GM23338 (cell line): ENCODE data around the gene MEAK7. TPM values are rescaled to one million over a fixed set of nuclear protein-coding genes. Genes with fewer than 3 reads are reported as not detected.

ENCODE experiments used
- ATAC-seq: fragments of 200-7000 bp; cut with Tn5 transposase; 3 replicates; pipeline ENCODE4 v1.9.1; 2020
- DNase-seq: peaks from one replicate; pipeline ENCODE4 v3.0.0-alpha.2; 2015; ENCODE audit warnings: low spot score
- H2AFZ ChIP-seq: fragments of 200-600 bp; sonication (generic); 2 replicates; pipeline ENCODE4 v1.8.0; 2016; ENCODE audit warnings: antibody characterized with exemption, mild to moderate bottlenecking, moderate library complexity
- H3F3A ChIP-seq: fragments of 200-600 bp; sonication (generic); replicated peaks from 2 replicates; pipeline ENCODE4 v1.8.0; 2017; ENCODE audit warnings: antibody characterized with exemption, mixed run types, low read depth
- H3K27ac ChIP-seq: fragments of 200-600 bp; sonication (generic); 2 replicates; pipeline ENCODE4 v1.6.1; 2016; ENCODE audit warnings: low read depth
- H3K27me3 ChIP-seq: fragments of 200-600 bp; sonication (generic); 2 replicates; pipeline ENCODE4 v1.8.0; 2016; ENCODE audit warnings: mild to moderate bottlenecking, mixed run types, moderate library complexity; ENCODE audit not compliant: insufficient read depth
- H3K36me3 ChIP-seq: fragments of 200-600 bp; sonication (generic); 2 replicates; pipeline ENCODE4 v1.8.0; 2016; ENCODE audit warnings: mild to moderate bottlenecking; ENCODE audit not compliant: insufficient read depth
- H3K4me1 ChIP-seq: fragments of 200-600 bp; sonication (generic); 2 replicates; pipeline ENCODE4 v1.8.0; 2016; ENCODE audit warnings: mild to moderate bottlenecking, moderate library complexity; ENCODE audit not compliant: insufficient read depth
- H3K4me2 ChIP-seq: fragments of 200-600 bp; sonication (generic); 2 replicates; pipeline ENCODE4 v1.7.1; 2017; ENCODE audit warnings: mixed run types
- H3K4me3 ChIP-seq: fragments of 200-600 bp; sonication (generic); 2 replicates; pipeline ENCODE4 v1.6.1; 2016; ENCODE audit warnings: mixed run types
- H3K79me2 ChIP-seq: fragments of 200-600 bp; sonication (generic); replicated peaks from 2 replicates; pipeline ENCODE4 v1.8.0; 2017; ENCODE audit warnings: mild to moderate bottlenecking; ENCODE audit not compliant: insufficient read depth
- H3K9me2 ChIP-seq: fragments of 200-600 bp; sonication (generic); 2 replicates; pipeline ENCODE4 v1.8.0; 2017; ENCODE audit not compliant: insufficient read depth
- H4K20me1 ChIP-seq: fragments of 200-600 bp; sonication (generic); replicated peaks from 2 replicates; pipeline ENCODE4 v1.8.0; 2017; ENCODE audit warnings: mild to moderate bottlenecking; ENCODE audit not compliant: insufficient read depth
- H3K27ac Mint-ChIP-seq: 2 replicates; pipeline ENCODE4 v1.8.0; 2020; ENCODE audit warnings: inconsistent platforms, mild to moderate bottlenecking, moderate library complexity, mixed read lengths
- H3K27me3 Mint-ChIP-seq: 3 replicates; pipeline ENCODE4 v1.8.0; 2022; ENCODE audit warnings: low read depth, mild to moderate bottlenecking, moderate library complexity, mixed read lengths, inconsistent platforms; ENCODE audit not compliant: insufficient read depth, poor library complexity
- H3K36me3 Mint-ChIP-seq: 3 replicates; pipeline ENCODE4 v1.8.0; 2021; ENCODE audit warnings: low read depth, mild to moderate bottlenecking, inconsistent platforms, moderate library complexity, mixed read lengths
- H3K4me1 Mint-ChIP-seq: 3 replicates; pipeline ENCODE4 v1.8.0; 2020; ENCODE audit warnings: mild to moderate bottlenecking, inconsistent platforms, mixed read lengths
- H3K4me3 Mint-ChIP-seq: 3 replicates; pipeline ENCODE4 v1.8.0; 2021; ENCODE audit warnings: moderate library complexity, mild to moderate bottlenecking, inconsistent platforms, mixed read lengths
- H3K9me3 Mint-ChIP-seq: 3 replicates; pipeline ENCODE4 v1.8.0; 2020; ENCODE audit warnings: moderate library complexity, mild to moderate bottlenecking, inconsistent platforms, mixed read lengths
- CREB1 ChIP-seq: fragments of 250-450 bp; sonication (Bioruptor Pico); IDR thresholded peaks from 2 replicates; pipeline ENCODE4 v1.5.0; 2020; ENCODE audit warnings: low read depth, mild to moderate bottlenecking, moderate library complexity
- CTCF ChIP-seq, 2 experiments: fragments of 200-600 bp in 1 of 2; sonication (generic) in 1 of 2; conservative IDR thresholded peaks; 2 replicates each; pipeline versions ENCODE4 v1.5.1 to v1.6.1; 2016 to 2017; ENCODE audit warnings: antibody characterized with exemption in 2 of 2, low read depth in 2 of 2, mild to moderate bottlenecking in 2 of 2, moderate library complexity in 1 of 2
- ETS1 ChIP-seq: IDR thresholded peaks from 2 replicates; pipeline ENCODE4 v1.6.1; 2016; ENCODE audit warnings: antibody characterized with exemption
- EZH2 ChIP-seq: fragments of 200-600 bp; sonication (generic); IDR thresholded peaks from one replicate; pipeline ENCODE4 v1.8.0; 2017; ENCODE audit warnings: antibody characterized with exemption, mild to moderate bottlenecking, low read depth; ENCODE audit not compliant: unreplicated experiment
- EZH2phosphoT487 ChIP-seq: fragments of 200-600 bp; sonication (generic); IDR thresholded peaks from one replicate; pipeline ENCODE4 v1.8.1; 2018; ENCODE audit warnings: antibody characterized with exemption; ENCODE audit not compliant: unreplicated experiment
- JUNB ChIP-seq: IDR thresholded peaks from one replicate; pipeline ENCODE4 v1.6.1; 2016; ENCODE audit warnings: antibody characterized with exemption; ENCODE audit not compliant: unreplicated experiment
- NANOG ChIP-seq: IDR thresholded peaks from 2 replicates; pipeline ENCODE4 v1.6.1; 2016; ENCODE audit warnings: antibody characterized with exemption, borderline replicate concordance
- POLR2AphosphoS5 ChIP-seq: IDR thresholded peaks from 2 replicates; pipeline ENCODE4 v1.6.1; 2016; ENCODE audit warnings: antibody characterized with exemption, low read depth
- REST ChIP-seq: IDR thresholded peaks from one replicate; pipeline ENCODE4 v1.6.1; 2018; ENCODE audit warnings: antibody characterized with exemption; ENCODE audit not compliant: unreplicated experiment
- STAT1 ChIP-seq: IDR thresholded peaks from one replicate; pipeline ENCODE4 v1.6.1; 2016; ENCODE audit warnings: antibody characterized with exemption; ENCODE audit not compliant: unreplicated experiment
- ZNF331 ChIP-seq: fragments of 250-450 bp; sonication (Bioruptor Pico); IDR thresholded peaks from 2 replicates; pipeline ENCODE4 v1.5.0; 2020; ENCODE audit warnings: low read depth, mild to moderate bottlenecking, moderate library complexity
- polyA plus RNA-seq: library from polyadenylated mRNA; unstranded; fragments of >200 nt; fragmentation: Nextera tagmentation; extraction: Ambion mirVana; gene quantifications from 2 replicates; pipeline ENCODE4 v1.2.1, GENCODE V29; 2016
- total RNA-seq: library from RNA; depleted of rRNA; stranded (reverse); fragments of >200 nt; shearing (Covaris generic); gene quantifications from 2 replicates; pipeline ENCODE4 v1.2.3, GENCODE V29; 2014

The MEAK7 gene
- total and polyA plus RNA-seq, 2 experiments from 2014 or later, result 7.5 to 17.2 TPM

- 0 out of 2 replicates have a peak, but pooled peaks cover 6% of the 10 kb centered on the region for H3F3A ChIP-seq
- TF ChIP-seq NANOG (no peak), EZH2 (no peak), REST (no peak), ZNF331 (CRISPR knock-in tag) (no peak), POLR2AphosphoS5 (no peak), EZH2phosphoT487 (no peak), ETS1 (no peak), STAT1 (no peak)
- H3K79me2 ChIP-seq, result no peaks in the 10 kb centered on the region
- H3K36me3 Mint-ChIP-seq, result no peaks in the 10 kb centered on the region
- H3K27ac Mint-ChIP-seq, result peak overlapping the region; percentile 20; the same call in 1 of the 2 replicates
- H3K27me3 Mint-ChIP-seq, result peaks cover 6% of the 10 kb centered on the region
- H3K4me3 ChIP-seq, result no peak overlapping the region
- no peak overlapping the region for H2AFZ ChIP-seq
- H3K4me1 ChIP-seq, result no peaks in the 10 kb centered on the region; the same call in 1 of the 2 replicates
- H3K4me1 Mint-ChIP-seq, result peaks cover 31% of the 10 kb centered on the region
- ATAC-seq, result no peak
- no peak overlapping the region for H3K27ac ChIP-seq
- H3K27me3 ChIP-seq, result no peaks in the 10 kb centered on the region
- H3K4me2 ChIP-seq, result no peak overlapping the region; the same call in 1 of the 2 replicates
- H4K20me1 ChIP-seq, result no peaks in the 10 kb centered on the region
- DNase-seq, result peak; percentile 65
- no peaks in the 10 kb centered on the region for H3K9me2 ChIP-seq
- H3K36me3 ChIP-seq, result no peaks in the 10 kb centered on the region
- H3K4me3 Mint-ChIP-seq, result peak overlapping the region; percentile 19; the same call in 2 of the 3 replicates
- no peaks in the 10 kb centered on the region for H3K9me3 Mint-ChIP-seq
Measured at GRCh38 chr16:84509032-84509950, 4.8 kb upstream of the MEAK7 start.

GRCh38 chr16:84508502-84508901 is 4.0 kb upstream of the MEAK7 start:
- DNase-seq, result no peak
- H3K9me3 Mint-ChIP-seq, result no peaks in the 10 kb centered on the region
- peaks cover 37% of the 10 kb centered on the region for H3K4me1 Mint-ChIP-seq
- H3K79me2 ChIP-seq, result peaks cover under 1% of the 10 kb centered on the region; the same call in 1 of the 2 replicates
- H3K27me3 Mint-ChIP-seq, result peaks cover 6% of the 10 kb centered on the region
- H2AFZ ChIP-seq, result no peak overlapping the region
- no peak for ATAC-seq
- H4K20me1 ChIP-seq, result no peaks in the 10 kb centered on the region
- peaks cover 4% of the 10 kb centered on the region for H3K4me1 ChIP-seq
- H3K9me2 ChIP-seq, result no peaks in the 10 kb centered on the region
- no peaks in the 10 kb centered on the region for H3K36me3 Mint-ChIP-seq
- H3K27ac ChIP-seq, result no peak overlapping the region
- H3K4me2 ChIP-seq, result no peak overlapping the region
- H3K36me3 ChIP-seq, result no peaks in the 10 kb centered on the region
- H3F3A ChIP-seq, result 0 out of 2 replicates have a peak, but pooled peaks cover 6% of the 10 kb centered on the region
- H3K27ac Mint-ChIP-seq, result no peak overlapping the region
- no peak overlapping the region for H3K4me3 Mint-ChIP-seq
- H3K27me3 ChIP-seq, result no peaks in the 10 kb centered on the region
- no peak overlapping the region for H3K4me3 ChIP-seq
- TF ChIP-seq ZNF331 (CRISPR knock-in tag) (no peak), JUNB (no peak), POLR2AphosphoS5 (no peak), CREB1 (CRISPR knock-in tag) (no peak), STAT1 (no peak), CTCF (conservative IDR thresholded peaks at IDR 0.05; ENCODE audit: low read depth in 2 of 2) (no peak)
